ENCODE measurements around the gene APLP2. TPM values are rescaled to one million over a fixed set of nuclear protein-coding genes. Genes with fewer than 3 reads are reported as not detected.
"Not testable (repeated sequence)": the region's sequence is repeated elsewhere in the genome, so short reads cannot be mapped to it uniquely, and the experiment has no call there.

Gene APLP2
- total and polyA plus RNA-seq, 12 donors, result 115 to 414 (median 299) TPM

- TF ChIP-seq, protein P1, sequence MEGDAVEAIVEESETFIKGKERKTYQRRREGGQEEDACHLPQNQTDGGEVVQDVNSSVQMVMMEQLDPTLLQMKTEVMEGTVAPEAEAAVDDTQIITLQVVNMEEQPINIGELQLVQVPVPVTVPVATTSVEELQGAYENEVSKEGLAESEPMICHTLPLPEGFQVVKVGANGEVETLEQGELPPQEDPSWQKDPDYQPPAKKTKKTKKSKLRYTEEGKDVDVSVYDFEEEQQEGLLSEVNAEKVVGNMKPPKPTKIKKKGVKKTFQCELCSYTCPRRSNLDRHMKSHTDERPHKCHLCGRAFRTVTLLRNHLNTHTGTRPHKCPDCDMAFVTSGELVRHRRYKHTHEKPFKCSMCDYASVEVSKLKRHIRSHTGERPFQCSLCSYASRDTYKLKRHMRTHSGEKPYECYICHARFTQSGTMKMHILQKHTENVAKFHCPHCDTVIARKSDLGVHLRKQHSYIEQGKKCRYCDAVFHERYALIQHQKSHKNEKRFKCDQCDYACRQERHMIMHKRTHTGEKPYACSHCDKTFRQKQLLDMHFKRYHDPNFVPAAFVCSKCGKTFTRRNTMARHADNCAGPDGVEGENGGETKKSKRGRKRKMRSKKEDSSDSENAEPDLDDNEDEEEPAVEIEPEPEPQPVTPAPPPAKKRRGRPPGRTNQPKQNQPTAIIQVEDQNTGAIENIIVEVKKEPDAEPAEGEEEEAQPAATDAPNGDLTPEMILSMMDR (IDR thresholded peaks at IDR 0.05), result no peak
- no peak for ATAC-seq
- 66 to 67% methylated on average over 2 of the region's 2 CpGs for WGBS, 2 donors
- no peaks in the 10 kb centered on the region for H3K27me3 ChIP-seq
- intact Hi-C loops (cut with DNase I), result no loop called here
- H3K36me3 ChIP-seq, result no peaks in the 10 kb centered on the region
- H3K4me1 ChIP-seq, result peaks cover 7 to 43% (median 30%) of the 10 kb centered on the region in 9 donors
- no peaks in the 10 kb centered on the region for H3K9me3 ChIP-seq
- no peak for DNase-seq
- H3K4me3 ChIP-seq, result no peak overlapping the region
- H3K27ac ChIP-seq, result peak overlapping the region in 2 of 10 donors; percentile 5 to 16
These were observed 18.5 kb downstream of the APLP2 start for GRCh38 chr11:130088217-130088616.

DNA sequence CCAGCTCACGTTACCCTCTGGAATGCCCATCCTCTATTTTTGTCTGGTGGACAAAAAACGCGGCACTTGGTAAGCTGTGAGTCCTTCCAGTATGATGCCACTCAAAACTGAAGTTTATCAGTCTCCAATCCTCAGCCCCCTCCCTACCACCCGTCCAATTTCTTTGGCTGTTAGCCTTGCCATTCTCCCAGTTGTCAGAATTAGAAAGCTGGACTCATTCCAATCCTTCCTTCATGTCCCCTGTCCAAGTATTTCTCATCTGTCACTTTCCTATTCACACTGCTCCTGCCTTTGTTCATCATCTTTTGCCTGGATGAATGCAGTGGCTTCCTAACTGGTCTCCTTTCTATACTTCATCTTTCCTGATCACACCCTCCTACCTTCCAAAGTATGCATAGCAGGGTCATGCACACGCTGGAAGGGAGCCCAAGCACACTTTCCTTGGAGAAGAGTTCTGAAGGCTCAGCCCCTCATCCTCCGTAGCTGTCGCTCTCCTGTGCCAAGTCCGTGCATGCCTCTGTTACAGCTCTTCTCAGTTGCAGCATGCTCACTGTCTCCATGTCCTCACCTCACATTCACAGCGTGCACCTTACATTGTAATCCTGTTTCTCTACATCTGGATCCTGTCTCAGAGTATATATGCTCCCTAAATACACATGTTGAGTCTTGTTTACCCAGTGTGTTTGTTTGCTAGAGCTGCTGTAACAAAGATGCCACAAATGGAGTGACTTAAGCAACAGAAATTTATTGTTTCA is 19.4 kb downstream of the APLP2 start:
- DNase-seq (peak in 1 of 2 donors; percentile 24), ATAC-seq (peak in 7 of 8 donors; percentile 33 to 88 (median 69))
- Histone ChIP-seq H3K27ac (peak overlapping the region in 3 of 10 donors; percentile 5 to 35 (median 20)), H3K36me3 (no peaks in the 10 kb centered on the region), H3K4me1 (peaks cover 7 to 52% (median 30%) of the 10 kb centered on the region in 9 donors), H3K4me3 (no peak overlapping the region), H3K9me3 (no peaks in the 10 kb centered on the region), H3K27me3 (no peaks in the 10 kb centered on the region)
- TF ChIP-seq, protein P1 (IDR thresholded peaks at IDR 0.05), result no peak
- 29 to 48% methylated on average over 9 of the region's 9 CpGs for WGBS, 2 donors
- intact Hi-C loops (cut with DNase I), result no loop called here

- Histone ChIP-seq H3K36me3 (no peaks in the 10 kb centered on the region), H3K27me3 (no peaks in the 10 kb centered on the region), H3K4me1 (peaks cover 7 to 58% (median 30%) of the 10 kb centered on the region in 9 donors), H3K9me3 (no peaks in the 10 kb centered on the region), H3K27ac (peak overlapping the region in 2 of 10 donors; percentile 20 to 35), H3K4me3 (no peak overlapping the region)
- ATAC-seq (peak in 5 of 8 donors; percentile 14 to 50 (median 29)), DNase-seq (no peak)
- intact Hi-C loops (cut with DNase I), result no loop called here
- WGBS, 2 donors, result 80 to 87% methylated on average over 5 of the region's 5 CpGs
- TF ChIP-seq, protein P1 (IDR thresholded peaks at IDR 0.05), result no peak
These were observed 20.0 kb downstream of the APLP2 start for GRCh38 chr11:130089674-130090073.

DNA sequence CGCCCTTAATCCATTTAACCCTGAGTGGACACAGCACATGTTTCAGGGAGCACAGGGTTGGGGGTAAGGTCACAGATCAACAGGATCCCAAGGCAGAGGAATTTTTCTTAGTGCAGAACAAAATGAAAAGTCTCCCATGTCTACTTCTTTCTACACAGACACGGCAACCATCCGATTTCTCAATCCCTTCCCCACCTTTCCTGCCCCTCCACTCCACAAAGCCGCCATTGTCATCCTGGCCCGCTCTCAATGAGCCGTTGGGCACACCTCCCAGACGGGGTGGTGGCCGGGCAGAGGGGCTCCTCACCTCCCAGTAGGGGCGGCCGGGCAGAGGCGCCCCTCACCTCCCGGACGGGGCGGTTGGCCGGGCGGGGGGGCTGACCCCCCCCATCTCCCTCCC is 20.8 kb downstream of the APLP2 start:
- intact Hi-C loops (cut with DNase I); DNase-seq; H3K27ac ChIP-seq; H3K4me3 ChIP-seq; ATAC-seq; H3K9me3 ChIP-seq; H3K27me3 ChIP-seq; H3K36me3 ChIP-seq: not testable (repeated sequence)
- peaks cover 7 to 62% (median 30%) of the 10 kb centered on the region in 9 donors for H3K4me1 ChIP-seq
- 96% methylated on average over 8 to 16 of the region's 16 CpGs for WGBS, 2 donors

DNA sequence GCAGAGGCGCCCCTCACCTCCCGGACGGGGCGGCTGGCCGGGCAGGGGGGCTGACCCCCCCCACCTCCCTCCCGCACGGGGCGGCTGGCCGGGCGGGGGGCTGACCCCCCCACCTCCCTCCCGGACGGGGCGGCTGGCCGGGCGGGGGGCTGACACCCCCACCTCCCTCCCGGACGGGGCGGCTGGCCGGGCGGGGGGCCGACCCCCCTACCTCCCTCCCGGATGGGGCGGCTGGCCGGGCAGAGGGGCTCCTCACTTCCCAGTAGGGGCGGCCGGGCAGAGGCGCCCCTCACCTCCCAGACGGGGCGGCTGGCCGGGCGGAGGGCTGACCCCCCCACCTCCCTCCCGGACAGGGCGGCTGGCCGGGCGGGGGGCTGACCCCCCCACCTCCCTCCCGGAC is 21.5 kb downstream of the APLP2 start:
- WGBS, 2 donors, result 98% methylated on average over 6 to 23 of the region's 36 CpGs
- DNase-seq; intact Hi-C loops (cut with DNase I); H3K27ac ChIP-seq; H3K36me3 ChIP-seq; H3K4me3 ChIP-seq; ATAC-seq; H3K27me3 ChIP-seq; H3K9me3 ChIP-seq: not testable (repeated sequence)
- peaks cover 7 to 63% (median 30%) of the 10 kb centered on the region in 9 donors for H3K4me1 ChIP-seq

Measured in heart right ventricle (tissue), 16 donors.